Activated T-helper 1 cell treated with anti-CD3 and anti-CD28 coated beads, Interleukin-12 subunit alpha, Interleukin-12 subunit beta, Interleukin-2, Interleukin-4 antibody, amounts not matched to agents 30 ng/mL and 10 ng/mL and 1 ng/mL, durations not matched to agents 14 hours and 24 hours and 36 hours (primary cell): ENCODE results near the gene DISP3. TPM values are rescaled to one million over a fixed set of nuclear protein-coding genes. Genes with fewer than 3 reads are reported as not detected.

Experiments
- DNase-seq: peaks from one replicate; pipeline ENCODE4 v3.0.0; 2021; ENCODE audit warnings: low spot score
- H3K27ac Mint-ChIP-seq: one replicate; pipeline ENCODE4 v1.8.0; 2021; ENCODE audit warnings: mild to moderate bottlenecking, mixed read lengths
- H3K27me3 Mint-ChIP-seq: one replicate; pipeline ENCODE4 v1.8.0; 2022; ENCODE audit warnings: mild to moderate bottlenecking, moderate library complexity, mixed read lengths; ENCODE audit not compliant: insufficient read depth
- H3K36me3 Mint-ChIP-seq: one replicate; pipeline ENCODE4 v1.8.0; 2021; ENCODE audit warnings: low read depth, mixed read lengths
- H3K4me1 Mint-ChIP-seq: one replicate; pipeline ENCODE4 v1.8.0; 2021; ENCODE audit warnings: low read depth, mixed read lengths
- H3K4me3 Mint-ChIP-seq: one replicate; pipeline ENCODE4 v1.8.0; 2021; ENCODE audit warnings: mild to moderate bottlenecking, moderate library complexity, mixed read lengths
- H3K9me3 Mint-ChIP-seq: one replicate; pipeline ENCODE4 v1.8.0; 2021; ENCODE audit warnings: mixed read lengths
- intact Hi-C: fragments of 100-400 bp; cut with micrococcal nuclease; formaldehyde crosslinking; loops from one replicate; pipeline ENCODE4 v1.15.1; 2024
- total RNA-seq: library from RNA; stranded (reverse); gene quantifications from 2 replicates; pipeline ENCODE4 v1.2.3, GENCODE V29; 2022

DISP3 gene
- total RNA-seq, 1 donor from 2014 or later: 0.41 TPM

DNA sequence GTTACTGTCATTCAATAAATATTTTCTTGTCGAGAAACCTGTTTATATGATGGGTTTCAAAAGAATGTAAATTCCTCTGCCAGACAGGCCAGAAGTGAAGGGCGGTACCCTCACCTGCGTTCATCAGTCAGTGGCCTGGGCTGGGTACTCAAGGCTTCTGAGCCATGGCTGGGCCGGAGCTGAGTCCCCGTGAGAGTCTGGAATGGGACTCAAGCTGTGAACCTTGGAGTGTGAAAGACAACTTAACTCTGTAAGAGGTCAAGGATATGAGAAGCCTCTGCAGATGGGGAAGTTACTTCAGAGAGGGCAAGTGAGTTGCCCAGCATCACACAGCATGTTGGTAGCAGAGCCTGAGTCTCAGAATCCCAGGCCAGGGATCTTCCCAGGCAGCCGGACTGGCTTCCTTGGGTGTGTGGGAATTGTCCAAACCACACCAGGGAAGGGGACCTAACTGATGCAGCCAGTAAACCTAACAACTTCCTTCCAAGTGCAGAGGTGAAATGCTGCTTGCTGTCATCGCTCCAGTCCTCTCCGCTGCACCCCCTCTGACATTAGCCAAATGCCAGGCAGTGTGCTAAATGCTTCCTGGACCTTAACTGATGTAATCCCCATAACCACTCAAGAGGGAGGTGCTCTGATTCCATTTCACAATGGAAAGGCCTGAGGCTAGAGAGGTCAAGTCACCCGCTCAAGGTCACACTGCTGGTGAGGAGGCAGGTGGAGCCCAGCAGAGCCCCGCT is 4.8 kb downstream of the DISP3 start:
- H3K27ac Mint-ChIP-seq: no peak overlapping the region
- no peaks in the 10 kb centered on the region for H3K36me3 Mint-ChIP-seq
- DNase-seq: no peak
- peaks cover 17% of the 10 kb centered on the region for H3K27me3 Mint-ChIP-seq
- H3K4me1 Mint-ChIP-seq: peaks cover 5% of the 10 kb centered on the region
- H3K4me3 Mint-ChIP-seq: no peak overlapping the region
- no peaks in the 10 kb centered on the region for H3K9me3 Mint-ChIP-seq
- intact Hi-C loops: no loop called here

DNA sequence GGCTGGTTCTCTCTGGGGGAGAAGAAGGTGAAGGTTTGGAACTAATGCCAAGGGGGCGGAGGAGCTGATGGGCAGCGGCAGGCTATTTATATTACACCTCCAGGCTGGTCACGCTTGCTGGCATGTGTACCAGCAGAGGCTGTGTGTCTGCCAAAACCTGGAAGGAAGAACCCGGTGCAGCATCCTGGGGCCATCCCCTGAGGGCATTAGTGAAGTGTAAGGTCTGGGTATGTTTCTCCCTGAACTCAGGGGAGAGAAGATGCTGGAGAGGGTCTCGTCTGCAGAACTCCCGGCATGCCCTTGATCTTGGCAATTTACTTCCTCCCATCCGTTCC is 5.3 kb downstream of the DISP3 start:
- H3K4me1 Mint-ChIP-seq: peaks cover 5% of the 10 kb centered on the region
- H3K27me3 Mint-ChIP-seq: peaks cover 17% of the 10 kb centered on the region
- H3K27ac Mint-ChIP-seq: no peak overlapping the region
- no peaks in the 10 kb centered on the region for H3K9me3 Mint-ChIP-seq
- intact Hi-C loops: no loop called here
- no peaks in the 10 kb centered on the region for H3K36me3 Mint-ChIP-seq
- no peak overlapping the region for H3K4me3 Mint-ChIP-seq
- no peak for DNase-seq

DNA sequence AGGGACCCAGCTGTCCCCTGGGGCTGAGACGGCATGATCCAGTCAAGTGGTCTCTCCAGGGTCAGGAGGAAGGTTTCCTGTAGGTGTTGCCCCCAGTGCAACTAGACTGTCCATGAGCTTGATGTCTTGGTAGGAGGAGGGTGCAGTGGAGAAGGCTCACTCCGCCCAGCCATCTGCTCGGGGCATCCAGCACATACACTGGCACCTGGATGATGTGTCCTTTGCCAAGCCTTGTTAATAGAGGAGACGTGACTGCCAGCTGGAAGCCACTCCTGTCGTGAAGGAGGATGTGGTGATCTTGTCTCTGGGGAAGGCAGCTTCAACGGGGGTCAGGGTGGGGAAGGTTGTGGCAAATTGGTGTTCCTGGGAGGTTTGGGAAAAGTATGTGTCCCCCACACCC is 6.2 kb downstream of the DISP3 start:
- Mint-ChIP-seq H3K9me3 (no peaks in the 10 kb centered on the region), H3K4me1 (peaks cover 3% of the 10 kb centered on the region), H3K4me3 (no peak overlapping the region), H3K36me3 (no peaks in the 10 kb centered on the region), H3K27me3 (peaks cover 15% of the 10 kb centered on the region), H3K27ac (no peak overlapping the region)
- DNase-seq: no peak
- intact Hi-C loops: no loop called here

DNA sequence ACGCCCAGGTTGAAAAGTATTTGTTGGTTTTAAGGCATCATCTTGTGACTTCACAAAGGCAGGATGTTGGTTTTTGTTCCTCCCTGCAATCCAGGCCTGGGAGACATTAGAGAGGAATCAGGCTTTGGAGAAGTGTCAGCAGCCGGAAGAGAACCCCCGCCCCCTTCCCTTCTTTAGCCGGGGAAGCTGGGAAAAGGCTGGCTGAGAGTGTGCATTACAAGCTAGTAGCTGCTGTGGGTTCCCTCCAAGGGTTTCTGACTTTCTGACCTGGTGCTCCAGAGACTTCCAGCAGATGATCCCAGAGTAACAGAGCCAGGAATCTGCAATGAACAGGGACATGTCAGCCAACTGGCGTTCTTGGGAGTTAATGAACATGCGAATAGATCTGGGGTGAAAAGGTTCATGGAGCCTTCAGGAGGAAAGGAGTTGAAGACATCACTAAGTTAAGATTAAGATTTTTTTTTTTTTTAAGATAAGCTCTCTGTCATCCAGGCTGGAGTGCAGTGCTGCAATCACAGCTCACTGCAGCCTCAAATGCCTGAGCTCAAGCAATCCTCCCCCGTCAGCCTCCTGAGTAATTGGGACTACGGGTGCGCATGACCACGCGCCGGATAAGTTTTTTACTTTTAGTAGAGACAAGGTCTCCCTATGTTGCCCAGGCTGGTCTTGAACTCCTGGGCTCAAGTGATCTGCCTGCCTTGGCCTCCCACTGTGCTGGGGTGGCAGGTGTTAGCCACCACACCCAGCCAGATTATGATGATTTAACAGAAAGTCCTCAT is 7.5 kb downstream of the DISP3 start:
- no peak for DNase-seq
- Mint-ChIP-seq H3K4me3 (no peak overlapping the region), H3K27ac (no peak overlapping the region), H3K4me1 (no peaks in the 10 kb centered on the region), H3K27me3 (peaks cover 6% of the 10 kb centered on the region), H3K36me3 (no peaks in the 10 kb centered on the region), H3K9me3 (no peaks in the 10 kb centered on the region)
- intact Hi-C loops: no loop called here

DNA sequence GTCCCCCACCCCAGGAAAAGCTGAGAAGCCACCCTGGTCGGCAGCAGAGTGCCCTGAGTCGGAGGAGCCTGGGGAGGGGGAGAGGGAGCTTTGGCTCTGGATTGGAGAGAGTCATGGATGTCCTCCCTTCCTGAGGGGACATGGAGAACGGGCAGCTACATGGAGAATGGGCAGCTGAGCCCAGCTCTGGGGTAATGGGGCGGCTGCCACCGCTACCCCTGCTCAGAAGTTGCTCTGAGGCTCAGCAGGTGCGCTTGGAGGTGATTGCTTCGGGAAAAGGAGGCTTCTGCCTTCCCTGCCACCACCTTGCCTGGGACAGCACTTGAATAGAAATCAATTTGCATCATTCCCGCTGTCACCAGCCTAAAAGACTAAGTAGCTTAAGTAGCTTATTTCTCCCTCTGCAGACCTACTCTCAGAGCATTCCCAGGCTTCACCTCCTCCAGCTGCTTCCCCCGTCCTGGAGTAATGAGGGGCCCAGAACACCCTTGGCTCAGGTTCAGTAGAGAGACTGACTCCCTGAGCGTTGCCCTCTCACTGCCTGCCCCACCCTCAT is 8.3 kb downstream of the DISP3 start:
- no peaks in the 10 kb centered on the region for H3K4me1 Mint-ChIP-seq
- H3K27ac Mint-ChIP-seq: no peak overlapping the region
- H3K9me3 Mint-ChIP-seq: no peaks in the 10 kb centered on the region
- intact Hi-C loops: no loop called here
- H3K27me3 Mint-ChIP-seq: no peaks in the 10 kb centered on the region
- no peak for DNase-seq
- no peak overlapping the region for H3K4me3 Mint-ChIP-seq
- no peaks in the 10 kb centered on the region for H3K36me3 Mint-ChIP-seq

DNA sequence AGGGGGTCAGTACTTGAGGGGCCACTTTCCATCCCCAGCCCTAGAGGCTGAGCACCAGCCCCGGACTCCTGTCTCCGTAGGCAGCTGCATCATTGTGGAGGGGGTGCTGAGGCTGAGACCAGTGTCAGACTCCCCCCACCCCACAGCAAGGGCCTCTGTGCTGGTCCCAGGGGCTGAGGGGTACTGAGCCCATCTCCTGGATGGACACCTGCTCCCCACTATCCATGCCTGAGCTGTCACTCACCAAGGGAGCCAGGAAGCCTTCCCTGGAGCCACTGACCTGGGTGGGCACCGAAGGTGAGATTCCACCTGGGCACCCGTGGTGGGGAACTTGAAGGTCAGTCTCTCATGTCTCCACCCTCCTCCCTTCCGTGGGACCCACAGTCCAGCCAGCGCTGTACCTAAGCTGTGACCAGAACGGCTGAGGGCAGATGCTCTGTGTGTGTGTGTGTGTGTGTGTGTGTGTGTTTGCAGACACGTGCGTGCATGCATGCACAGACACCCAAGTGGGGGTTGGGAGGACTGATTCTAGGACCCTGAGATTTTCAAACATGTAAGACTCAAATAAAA is 9.3 kb downstream of the DISP3 start:
- intact Hi-C loops: no loop called here
- no peak overlapping the region for H3K4me3 Mint-ChIP-seq
- H3K9me3 Mint-ChIP-seq: no peaks in the 10 kb centered on the region
- no peak overlapping the region for H3K27ac Mint-ChIP-seq
- no peaks in the 10 kb centered on the region for H3K4me1 Mint-ChIP-seq
- no peak for DNase-seq
- H3K36me3 Mint-ChIP-seq: no peaks in the 10 kb centered on the region
- H3K27me3 Mint-ChIP-seq: no peaks in the 10 kb centered on the region

DNA sequence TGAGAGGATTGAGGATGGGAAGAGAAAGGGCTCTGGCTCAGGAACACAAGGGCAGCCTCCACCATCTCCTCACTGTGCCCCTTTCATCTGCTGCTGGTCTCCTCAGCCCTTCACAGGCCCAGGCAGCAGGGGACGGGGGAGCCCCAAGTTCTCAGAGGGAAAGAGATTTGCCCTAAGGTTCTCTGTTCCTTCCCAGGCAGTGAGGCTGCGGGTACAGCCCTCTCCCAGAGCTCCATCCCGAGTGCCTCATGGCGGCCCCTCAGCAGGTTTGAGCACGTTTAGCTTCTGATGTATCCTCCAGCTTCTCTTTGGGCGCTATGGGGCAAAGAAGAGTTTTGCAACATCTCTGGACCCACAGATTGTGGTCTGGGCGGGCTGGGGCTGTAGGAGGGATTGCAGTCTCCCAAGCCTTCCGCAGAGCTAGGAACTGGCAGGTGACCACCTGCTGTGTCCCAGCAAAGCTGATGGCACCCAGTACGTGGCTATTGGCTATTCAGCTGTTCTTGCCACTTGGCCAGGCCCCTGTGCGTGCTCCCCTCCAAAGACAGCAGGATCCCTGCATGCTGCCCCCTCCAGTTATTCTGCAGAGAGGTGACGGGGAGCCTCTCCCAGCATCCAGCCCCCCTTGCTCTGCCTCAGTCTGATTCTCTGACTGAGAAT is 10.1 kb downstream of the DISP3 start:
- Mint-ChIP-seq H3K9me3 (no peaks in the 10 kb centered on the region), H3K27me3 (no peaks in the 10 kb centered on the region), H3K4me3 (no peak overlapping the region), H3K27ac (no peak overlapping the region), H3K4me1 (no peaks in the 10 kb centered on the region), H3K36me3 (no peaks in the 10 kb centered on the region)
- DNase-seq: no peak
- intact Hi-C loops: no loop called here

DNA sequence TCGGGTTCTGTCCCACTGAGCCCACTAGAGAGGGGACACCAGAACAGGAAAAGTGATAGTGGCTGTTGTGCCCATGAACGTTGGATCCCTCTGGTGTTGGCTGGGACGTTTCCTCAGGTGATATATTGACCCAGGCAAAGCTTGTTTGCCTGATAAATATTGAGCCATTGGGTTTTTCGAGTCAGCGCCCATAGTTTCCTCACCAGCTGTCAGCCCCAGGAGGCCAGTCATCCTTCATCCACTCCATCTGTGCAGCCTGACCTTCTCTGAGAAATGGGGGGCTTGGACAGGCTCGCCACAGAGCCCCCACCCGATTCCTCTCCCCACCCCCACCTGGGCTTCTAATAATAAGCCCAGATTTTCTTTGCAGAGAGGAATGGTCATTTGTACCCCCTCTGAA is 13.3 kb downstream of the DISP3 start:
- intact Hi-C loops: no loop called here
- Mint-ChIP-seq H3K4me3 (no peak overlapping the region), H3K4me1 (no peaks in the 10 kb centered on the region), H3K36me3 (no peaks in the 10 kb centered on the region), H3K27ac (no peak overlapping the region), H3K27me3 (no peaks in the 10 kb centered on the region), H3K9me3 (no peaks in the 10 kb centered on the region)
- no peak for DNase-seq

DNA sequence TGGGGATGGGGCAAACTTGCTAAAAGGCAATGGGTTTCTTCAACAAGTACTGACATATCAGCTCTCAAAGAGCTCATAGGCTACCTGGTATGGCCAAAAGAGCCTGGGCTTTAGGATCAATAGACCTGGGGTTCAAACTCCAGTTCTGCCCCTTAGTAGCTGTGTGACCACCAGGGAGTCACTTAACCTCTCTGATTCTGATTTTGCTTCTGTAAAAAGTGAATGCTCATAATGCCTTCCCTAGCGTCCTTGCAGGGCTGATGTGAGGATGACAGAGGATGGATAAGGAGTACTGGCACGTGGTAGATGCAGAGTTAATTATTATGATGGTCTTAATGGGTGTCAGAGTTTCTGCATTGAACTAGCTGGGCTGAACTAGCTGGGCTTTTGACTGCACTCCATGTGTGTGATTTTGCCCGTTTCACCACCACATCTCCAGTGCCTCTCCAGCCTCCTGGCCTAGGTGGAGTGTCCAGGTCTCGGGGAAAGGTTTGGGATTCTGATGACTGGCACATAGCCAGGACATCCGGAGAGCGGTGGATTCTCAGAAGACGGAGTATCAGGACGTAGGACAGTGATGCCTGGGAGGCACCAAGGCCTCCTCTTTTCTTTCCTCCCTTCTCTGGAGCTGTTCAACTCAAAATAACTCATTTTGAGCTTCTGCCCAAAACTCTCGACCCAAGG is 15.2 kb downstream of the DISP3 start:
- Mint-ChIP-seq H3K36me3 (no peaks in the 10 kb centered on the region), H3K4me3 (no peak overlapping the region), H3K9me3 (no peaks in the 10 kb centered on the region), H3K27ac (no peak overlapping the region), H3K4me1 (no peaks in the 10 kb centered on the region), H3K27me3 (no peaks in the 10 kb centered on the region)
- intact Hi-C loops: no loop called here
- no peak for DNase-seq

DNA sequence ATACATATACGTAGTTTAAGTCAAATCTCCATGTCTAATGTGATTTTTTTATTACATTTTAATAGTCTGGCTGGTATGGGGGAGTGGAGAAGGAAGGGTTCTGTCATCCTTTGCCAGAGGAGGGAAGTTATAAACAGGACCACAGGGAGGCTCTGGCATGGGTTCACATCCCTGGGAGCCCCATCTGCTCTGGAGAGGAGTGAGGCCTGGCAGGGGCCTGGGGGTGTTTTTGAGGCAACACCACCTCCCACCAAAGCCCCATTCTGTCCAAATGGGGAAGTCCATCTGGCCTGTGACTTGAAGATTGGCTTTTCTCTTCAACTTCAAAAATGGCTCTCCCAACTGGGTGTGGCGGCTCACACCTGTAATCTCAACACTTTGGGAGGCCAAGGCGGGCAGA is 15.8 kb downstream of the DISP3 start:
- Mint-ChIP-seq H3K9me3 (no peaks in the 10 kb centered on the region), H3K27me3 (no peaks in the 10 kb centered on the region), H3K27ac (no peak overlapping the region), H3K4me3 (no peak overlapping the region), H3K4me1 (no peaks in the 10 kb centered on the region), H3K36me3 (no peaks in the 10 kb centered on the region)
- intact Hi-C loops: no loop called here
- DNase-seq: no peak

DNA sequence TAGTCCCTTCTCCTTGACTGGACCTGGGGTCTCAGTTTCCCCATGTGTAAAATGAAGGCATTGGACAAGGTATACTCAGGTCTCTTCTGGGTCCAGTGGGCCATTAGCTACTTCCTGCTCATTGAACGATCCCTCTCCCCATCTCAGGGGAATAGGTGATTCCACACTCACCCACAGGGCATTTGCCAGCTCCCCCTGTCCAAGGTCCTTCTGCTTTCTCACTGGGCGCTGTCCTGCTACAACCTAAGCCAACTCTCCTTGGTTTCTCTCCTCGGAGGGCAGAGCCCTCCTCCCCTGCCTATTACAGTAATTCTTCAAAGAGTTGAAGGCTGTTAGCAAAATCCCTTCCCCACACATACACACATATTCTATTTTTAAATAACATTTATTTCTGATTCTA is 16.6 kb downstream of the DISP3 start:
- Mint-ChIP-seq H3K27ac (no peak overlapping the region), H3K4me1 (no peaks in the 10 kb centered on the region), H3K27me3 (no peaks in the 10 kb centered on the region), H3K4me3 (no peak overlapping the region), H3K36me3 (no peaks in the 10 kb centered on the region), H3K9me3 (no peaks in the 10 kb centered on the region)
- no peak for DNase-seq
- intact Hi-C loops: no loop called here

DNA sequence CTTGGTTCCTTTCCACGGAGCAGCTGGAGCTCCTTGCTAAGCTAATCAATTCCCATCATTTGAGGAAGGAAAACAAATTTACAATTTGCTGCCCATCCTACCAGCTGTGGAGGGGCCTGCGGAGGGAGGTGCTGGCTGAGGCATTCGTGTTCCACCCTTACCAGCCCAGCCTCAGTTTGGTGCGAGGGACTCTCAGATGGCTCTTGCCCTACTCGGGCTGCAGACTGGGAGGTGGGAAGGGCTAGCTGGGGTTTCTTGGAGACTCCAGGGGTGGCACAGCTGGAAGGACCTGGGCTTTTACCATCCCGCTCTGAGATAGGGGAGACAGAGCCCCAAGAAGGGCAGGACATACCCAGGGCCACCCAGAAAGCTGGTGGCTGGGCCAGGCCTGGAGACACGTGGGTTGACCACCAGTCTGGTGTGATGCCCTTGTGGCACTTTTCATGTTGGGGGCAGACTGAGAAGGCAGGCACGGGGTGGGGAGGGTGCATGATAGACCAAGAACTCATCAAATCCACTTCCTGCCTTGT is 17.7 kb downstream of the DISP3 start:
- intact Hi-C loops: no loop called here
- Mint-ChIP-seq H3K9me3 (no peaks in the 10 kb centered on the region), H3K27me3 (no peaks in the 10 kb centered on the region), H3K27ac (no peak overlapping the region), H3K4me1 (no peaks in the 10 kb centered on the region), H3K36me3 (no peaks in the 10 kb centered on the region), H3K4me3 (no peak overlapping the region)
- DNase-seq: no peak
